Peyer's patch (tissue), 4 donors: ENCODE measurements around the gene MOSPD3. TPM values are rescaled to one million over a fixed set of nuclear protein-coding genes. Genes with fewer than 3 reads are reported as not detected.
"Not testable (repeated sequence)": the region's sequence is repeated elsewhere in the genome, so short reads cannot be mapped to it uniquely, and the experiment has no call there.

Experiments
- DNase-seq, 3 donors: peaks; one replicate each; pipeline ENCODE4 v3.0.0-alpha.2; 2017 to 2019
- H3K27ac ChIP-seq, 4 donors: fragments of 200-600 bp; sonication (generic); one replicate each; pipeline ENCODE4 v1.5.1; 2016 to 2019
- H3K27me3 ChIP-seq, 2 donors: fragments of 200-600 bp; sonication (generic); one replicate each; pipeline ENCODE4 v1.5.1; 2019
- H3K36me3 ChIP-seq, 3 donors: fragments of 200-600 bp; sonication (generic); one replicate each; pipeline ENCODE4 v1.5.1; 2016 to 2019
- H3K4me1 ChIP-seq, 4 donors: fragments of 200-600 bp; sonication (generic); one replicate each; pipeline ENCODE4 v1.5.1; 2016 to 2019
- H3K4me3 ChIP-seq, 4 donors: fragments of 200-600 bp; sonication (generic); 1 replicate in 3 of 4; 2 replicates in 1 of 4; pipeline ENCODE4 v1.5.1; 2016 to 2019; ENCODE audit warnings: mild to moderate bottlenecking in 1 of 4
- H3K9me3 ChIP-seq, 4 donors: fragments of 200-600 bp; sonication (generic); one replicate each; pipeline ENCODE4 v1.5.1; 2016 to 2019; ENCODE audit warnings: mild to moderate bottlenecking in 1 of 4
- POLR2A ChIP-seq, 2 donors: fragments of 450-650 bp; IDR thresholded peaks; one replicate each; pipeline ENCODE4 v1.5.1; 2017; ENCODE audit warnings: antibody characterized with exemption in 2 of 2, mild to moderate bottlenecking in 2 of 2, moderate library complexity in 2 of 2
- total RNA-seq, 4 donors: library from RNA; depleted of rRNA; stranded (reverse); fragments of >200 nt; gene quantifications; one replicate each; pipeline ENCODE4 v1.1.0, GENCODE V29; 2016
- TF ChIP-seq, protein P1 (sequence below), 6 experiments: fragments of 450-650 bp in 4 of 6; fragments of 200-600 bp in 2 of 6; sonication (generic) in 1 of 6; IDR thresholded peaks; one replicate each; pipeline ENCODE4 v1.5.1; 2017 to 2019; ENCODE audit warnings: antibody characterized with exemption in 6 of 6, mild to moderate bottlenecking in 3 of 6, moderate library complexity in 1 of 6

The MOSPD3 gene
- 10 to 100 TPM in 1 of 4 donors, 1 to 10 TPM in 3; 5.0 to 14.2 (median 7.3) TPM for total RNA-seq

GRCh38 chr7:100611983-100612729 lies at the start of gene MOSPD3:
Gene MOSPD3, plus strand, starts transcription at chr7:100612540. Its CDS starts 252 bp downstream, at chr7:100612792.
- TF ChIP-seq POLR2A (IDR thresholded peaks at IDR 0.05), result peak; percentile 83 to 96
- TF ChIP-seq, protein P1, sequence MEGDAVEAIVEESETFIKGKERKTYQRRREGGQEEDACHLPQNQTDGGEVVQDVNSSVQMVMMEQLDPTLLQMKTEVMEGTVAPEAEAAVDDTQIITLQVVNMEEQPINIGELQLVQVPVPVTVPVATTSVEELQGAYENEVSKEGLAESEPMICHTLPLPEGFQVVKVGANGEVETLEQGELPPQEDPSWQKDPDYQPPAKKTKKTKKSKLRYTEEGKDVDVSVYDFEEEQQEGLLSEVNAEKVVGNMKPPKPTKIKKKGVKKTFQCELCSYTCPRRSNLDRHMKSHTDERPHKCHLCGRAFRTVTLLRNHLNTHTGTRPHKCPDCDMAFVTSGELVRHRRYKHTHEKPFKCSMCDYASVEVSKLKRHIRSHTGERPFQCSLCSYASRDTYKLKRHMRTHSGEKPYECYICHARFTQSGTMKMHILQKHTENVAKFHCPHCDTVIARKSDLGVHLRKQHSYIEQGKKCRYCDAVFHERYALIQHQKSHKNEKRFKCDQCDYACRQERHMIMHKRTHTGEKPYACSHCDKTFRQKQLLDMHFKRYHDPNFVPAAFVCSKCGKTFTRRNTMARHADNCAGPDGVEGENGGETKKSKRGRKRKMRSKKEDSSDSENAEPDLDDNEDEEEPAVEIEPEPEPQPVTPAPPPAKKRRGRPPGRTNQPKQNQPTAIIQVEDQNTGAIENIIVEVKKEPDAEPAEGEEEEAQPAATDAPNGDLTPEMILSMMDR (IDR thresholded peaks at IDR 0.05), result peak in 2 of 6 experiments; percentile 34 to 39
- Histone ChIP-seq H3K4me1 (peaks cover 0 to 10% (median 4%) of the 10 kb centered on the region in 4 donors), H3K27ac (peak within 1 kb of the TSS; percentile 82 to 97 (median 91)), H3K36me3 (peaks cover 0 to 3% (median 0%) of the 10 kb centered on the region in 3 donors), H3K9me3 (no peaks in the 10 kb centered on the region), H3K4me3 (peak within 1 kb of the TSS; percentile 57 to 79 (median 66)), H3K27me3 (no peaks in the 10 kb centered on the region)
- DNase-seq, result peak; percentile 98 to 99 (median 99)

GRCh38 chr7:100563100-100563564 lies 49.2 kb upstream of the MOSPD3 start:
- H3K9me3 ChIP-seq, result no peaks in the 10 kb centered on the region
- H3K4me1 ChIP-seq, result peaks cover 0 to 19% (median 3%) of the 10 kb centered on the region in 4 donors
- TF ChIP-seq POLR2A (IDR thresholded peaks at IDR 0.05), result no peak
- TF ChIP-seq, protein P1 (IDR thresholded peaks at IDR 0.05), result no peak
- H3K27me3 ChIP-seq, result no peaks in the 10 kb centered on the region
- H3K4me3 ChIP-seq, result no peak overlapping the region
- H3K36me3 ChIP-seq, result peaks cover 0 to 29% (median 0%) of the 10 kb centered on the region in 3 donors
- DNase-seq, result no peak
- no peak overlapping the region for H3K27ac ChIP-seq

GRCh38 chr7:100563809-100564400 lies 48.4 kb upstream of the MOSPD3 start:
- no peak overlapping the region for H3K27ac ChIP-seq
- no peak overlapping the region for H3K4me3 ChIP-seq
- peaks cover 0 to 28% (median 0%) of the 10 kb centered on the region in 3 donors for H3K36me3 ChIP-seq

DNA sequence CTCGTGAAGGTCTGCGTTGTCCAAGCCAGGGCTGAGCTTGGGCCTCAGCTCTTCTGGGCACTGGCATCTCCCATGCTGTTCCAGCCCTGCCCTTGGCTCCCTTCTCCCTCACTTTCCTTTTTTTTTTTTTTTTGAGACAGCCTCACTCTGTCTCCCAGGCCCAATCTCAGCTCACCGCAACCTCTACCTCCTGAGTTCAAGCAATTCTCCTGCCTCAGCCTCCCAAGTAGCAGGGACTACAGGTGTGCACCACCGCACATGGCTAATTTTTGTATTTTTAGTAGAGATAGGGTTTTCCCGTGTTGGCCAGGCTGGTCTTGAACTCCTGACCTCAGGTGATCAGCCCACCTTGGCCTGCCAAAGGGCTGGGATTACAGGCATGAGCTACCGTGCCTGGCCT lies 47.9 kb upstream of the MOSPD3 start:
- not testable (repeated sequence) for H3K9me3 ChIP-seq, H3K4me3 ChIP-seq
- peaks cover 0 to 32% (median 9%) of the 10 kb centered on the region in 4 donors for H3K4me1 ChIP-seq

More at GRCh38 chr7:100563809-100564400, 48.4 kb upstream of the MOSPD3 start:
- Histone ChIP-seq H3K9me3 (no peaks in the 10 kb centered on the region), H3K4me1 (peaks cover 0 to 27% (median 6%) of the 10 kb centered on the region in 4 donors), H3K27me3 (no peaks in the 10 kb centered on the region)
- DNase-seq, result peak; percentile 84 to 95 (median 90)
- TF ChIP-seq POLR2A (IDR thresholded peaks at IDR 0.05), result no peak
- TF ChIP-seq, protein P1 (IDR thresholded peaks at IDR 0.05), result peak; percentile 91 to 98 (median 94)

GRCh38 chr7:100565133-100565571 lies 47.2 kb upstream of the MOSPD3 start:
- H3K9me3 ChIP-seq, result no peaks in the 10 kb centered on the region
- no peak overlapping the region for H3K4me3 ChIP-seq
- TF ChIP-seq, protein P1 (IDR thresholded peaks at IDR 0.05), result no peak
- TF ChIP-seq POLR2A (IDR thresholded peaks at IDR 0.05), result no peak
- peaks cover 0 to 28% (median 0%) of the 10 kb centered on the region in 3 donors for H3K36me3 ChIP-seq
- no peak for DNase-seq
- peaks cover 0 to 40% (median 13%) of the 10 kb centered on the region in 4 donors for H3K4me1 ChIP-seq
- H3K27me3 ChIP-seq, result no peaks in the 10 kb centered on the region
- H3K27ac ChIP-seq, result no peak overlapping the region

More for the DNA sequence above, 47.9 kb upstream of the MOSPD3 start:
- H3K27me3 ChIP-seq, H3K27ac ChIP-seq, DNase-seq: not testable (repeated sequence)
- H3K36me3 ChIP-seq, result peaks cover 0 to 28% (median 0%) of the 10 kb centered on the region in 3 donors
